Upper lobe of left lung (tissue), 4 donors: ENCODE data around the gene CRYAB.

Source experiments
- CTCF ChIP-seq, 6 experiments: fragments of 450-650 bp in 4 of 6; fragments of 200-600 bp in 2 of 6; sonication (generic) in 2 of 6; IDR thresholded peaks; one replicate each; pipeline ENCODE4 v1.5.1; 2016 to 2019; ENCODE audit warnings: antibody characterized with exemption in 6 of 6
- EP300 ChIP-seq, 4 donors: sonication (generic); formaldehyde crosslinking; IDR thresholded peaks; one replicate each; pipeline ENCODE4 v1.5.1; 2017; ENCODE audit warnings: antibody characterized with exemption in 4 of 4, control low read depth in 2 of 4
- POLR2A ChIP-seq, 4 donors: fragments of 450-650 bp; IDR thresholded peaks; one replicate each; pipeline ENCODE4 v1.5.1; 2016 to 2017; ENCODE audit warnings: antibody characterized with exemption in 4 of 4, mild to moderate bottlenecking in 2 of 4

DNA sequence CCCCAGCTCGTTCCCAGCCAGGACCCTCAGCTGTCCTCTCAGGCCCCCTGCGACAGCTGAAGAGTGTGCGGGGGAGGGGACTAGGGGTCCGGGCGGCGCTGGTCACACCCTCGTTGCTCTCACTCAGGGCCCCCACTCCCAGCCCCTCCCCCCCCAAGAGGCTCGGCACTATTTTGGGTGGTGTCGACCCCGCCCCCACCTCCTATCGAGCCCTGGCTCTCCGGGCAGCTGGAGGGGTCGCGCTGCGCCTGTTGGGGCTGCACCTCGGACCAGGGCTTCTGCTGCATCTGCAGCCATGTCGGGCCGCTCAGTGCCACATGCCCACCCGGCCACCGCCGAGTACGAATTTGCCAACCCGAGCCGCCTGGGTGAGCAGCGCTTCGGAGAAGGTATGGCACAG, 965 bp upstream of the CRYAB start, which contains the start of gene HSPB2:
- TF ChIP-seq POLR2A (IDR thresholded peaks at IDR 0.05), result no peak
- TF ChIP-seq CTCF (IDR thresholded peaks at IDR 0.05), result no peak
- TF ChIP-seq EP300 (IDR thresholded peaks at IDR 0.05), result no peak
